HL-60 (cell line): Measurements from ENCODE around the gene ATP11A.

Experiments used
- DNase-seq, 2 experiments: peaks; one replicate each; pipeline ENCODE4 v3.0.0-alpha.2; 2010 to 2020; ENCODE audit warnings: low read depth in 1 of 2, low spot score in 1 of 2
- H3K27ac ChIP-seq: fragments of 250-450 bp; sonication (Bioruptor Pico); replicated peaks from 2 replicates; pipeline ENCODE4 v1.5.1; 2020; ENCODE audit warnings: mild to moderate bottlenecking, moderate library complexity
- H3K27me3 ChIP-seq: fragments of 250-450 bp; sonication (Bioruptor Pico); 2 replicates; pipeline ENCODE4 v1.5.1; 2021; ENCODE audit warnings: mild to moderate bottlenecking, moderate library complexity; ENCODE audit not compliant: insufficient read depth, poor library complexity, severe bottlenecking
- H3K4me3 ChIP-seq: replicated peaks from 2 replicates; pipeline ENCODE4 v1.5.1; 2011; ENCODE audit warnings: mild to moderate bottlenecking, control low read depth, low read length; ENCODE audit not compliant: insufficient read depth
- CTCF ChIP-seq: IDR thresholded peaks from one replicate; pipeline ENCODE4 v1.5.1; 2011; ENCODE audit warnings: low read length, control low read depth, inconsistent platforms; ENCODE audit not compliant: insufficient read depth
- GABPA ChIP-seq: IDR thresholded peaks from 2 replicates; pipeline ENCODE4 v1.6.1; 2012; ENCODE audit warnings: low read depth
- POLR2AphosphoS5 ChIP-seq: IDR thresholded peaks from 2 replicates; pipeline ENCODE4 v1.6.1; 2012; ENCODE audit warnings: low read depth
- REST ChIP-seq: IDR thresholded peaks from 2 replicates; pipeline ENCODE4 v1.6.1; 2012; ENCODE audit warnings: low read depth; ENCODE audit not compliant: insufficient replicate concordance
- SPI1 ChIP-seq: IDR thresholded peaks from 2 replicates; pipeline ENCODE4 v1.6.1; 2012; ENCODE audit warnings: low read depth, mild to moderate bottlenecking, borderline replicate concordance

ATP11A gene

GRCh38 chr13:112648101-112648500, 41.7 kb upstream of the ATP11A start:
- Histone ChIP-seq H3K27me3 (peaks cover 2% of the 10 kb centered on the region), H3K4me3 (no peak overlapping the region), H3K27ac (no peak overlapping the region)
- TF ChIP-seq POLR2AphosphoS5: no peak
- TF ChIP-seq CTCF: no peak
- DNase-seq: no peak

GRCh38 chr13:112648966-112649690, 40.7 kb upstream of the ATP11A start:
- Histone ChIP-seq H3K4me3 (no peak overlapping the region), H3K27me3 (peaks cover 2% of the 10 kb centered on the region), H3K27ac (no peak overlapping the region)
- no peak for TF ChIP-seq POLR2AphosphoS5
- no peak for TF ChIP-seq REST
- TF ChIP-seq GABPA: no peak
- TF ChIP-seq CTCF: no peak
- no peak for TF ChIP-seq SPI1
- no peak for DNase-seq

GRCh38 chr13:112651311-112651710, 38.5 kb upstream of the ATP11A start:
- no peak for DNase-seq
- no peak overlapping the region for H3K4me3 ChIP-seq
- H3K27ac ChIP-seq: no peak overlapping the region
- no peaks in the 10 kb centered on the region for H3K27me3 ChIP-seq
- no peak for TF ChIP-seq SPI1
- no peak for TF ChIP-seq CTCF
- TF ChIP-seq REST: no peak
- TF ChIP-seq GABPA: no peak
- no peak for TF ChIP-seq POLR2AphosphoS5
